Thyroid gland (tissue), 4 donors: ENCODE measurements around the gene MARCHF9. TPM values are rescaled to one million over a fixed set of nuclear protein-coding genes. Genes with fewer than 3 reads are reported as not detected.
A peak's percentile ranks its signal among the peaks of the same experiment; 100 is the strongest.

Experiments used
- DNase-seq, 2 donors: peaks; one replicate each; pipeline ENCODE4 v3.0.0-alpha.2; 2019
- H3K27ac ChIP-seq, 3 donors: fragments of 200-600 bp; sonication (generic); 1 replicate in 2 of 3; 2 replicates in 1 of 3; pipeline ENCODE4 v1.5.1; 2016 to 2019; ENCODE audit warnings: mild to moderate bottlenecking in 1 of 3, moderate library complexity in 1 of 3
- H3K27me3 ChIP-seq: fragments of 200-600 bp; sonication (generic); one replicate; pipeline ENCODE4 v1.5.1; 2019
- H3K36me3 ChIP-seq, 2 donors: fragments of 200-600 bp; sonication (generic); one replicate each; pipeline ENCODE4 v1.5.1; 2016 to 2019
- H3K4me1 ChIP-seq, 2 donors: fragments of 200-600 bp; sonication (generic); one replicate each; pipeline ENCODE4 v1.5.1; 2017 to 2019
- H3K4me3 ChIP-seq, 3 donors: fragments of 200-600 bp; sonication (generic); replicated peaks in 1 of 3; 1 replicate in 2 of 3; 2 replicates in 1 of 3; pipeline ENCODE4 v1.5.1; 2016; ENCODE audit warnings: mild to moderate bottlenecking in 1 of 3
- H3K9me3 ChIP-seq: fragments of 200-600 bp; sonication (generic); one replicate; pipeline ENCODE4 v1.5.1; 2017
- POLR2A ChIP-seq, 2 donors: fragments of 450-650 bp; IDR thresholded peaks; one replicate each; pipeline ENCODE4 v1.6.1; 2017; ENCODE audit warnings: antibody characterized with exemption in 2 of 2, mild to moderate bottlenecking in 2 of 2, moderate library complexity in 1 of 2
- WGBS, 2 donors: methylation state at CpG; one replicate each; pipeline ENCODE4 v1.1.5; 2017; 5-methylcytosine and 5-hydroxymethylcytosine counted together
- intact Hi-C: fragments of 100-400 bp; cut with DNase I; formaldehyde crosslinking; loops from one replicate; pipeline ENCODE4 v1.15.1; 2023
- total RNA-seq, 4 donors: library from RNA; depleted of rRNA; stranded (reverse); fragments of >200 nt; gene quantifications; one replicate each; pipeline ENCODE4 v1.2.3, GENCODE V29; 2016
- TF ChIP-seq, protein P1 (sequence below), 6 experiments: fragments of 200-600 bp in 3 of 6; fragments of 450-650 bp in 3 of 6; sonication (generic) in 3 of 6; IDR thresholded peaks; one replicate each; pipeline ENCODE4 v1.5.1; 2016 to 2019; ENCODE audit warnings: antibody characterized with exemption in 6 of 6, mild to moderate bottlenecking in 2 of 6, inconsistent platforms in 1 of 6, moderate library complexity in 1 of 6

MARCHF9 gene
- total RNA-seq, 4 donors from 2014 or later = 17.5 to 25.1 (median 21.4) TPM

DNA sequence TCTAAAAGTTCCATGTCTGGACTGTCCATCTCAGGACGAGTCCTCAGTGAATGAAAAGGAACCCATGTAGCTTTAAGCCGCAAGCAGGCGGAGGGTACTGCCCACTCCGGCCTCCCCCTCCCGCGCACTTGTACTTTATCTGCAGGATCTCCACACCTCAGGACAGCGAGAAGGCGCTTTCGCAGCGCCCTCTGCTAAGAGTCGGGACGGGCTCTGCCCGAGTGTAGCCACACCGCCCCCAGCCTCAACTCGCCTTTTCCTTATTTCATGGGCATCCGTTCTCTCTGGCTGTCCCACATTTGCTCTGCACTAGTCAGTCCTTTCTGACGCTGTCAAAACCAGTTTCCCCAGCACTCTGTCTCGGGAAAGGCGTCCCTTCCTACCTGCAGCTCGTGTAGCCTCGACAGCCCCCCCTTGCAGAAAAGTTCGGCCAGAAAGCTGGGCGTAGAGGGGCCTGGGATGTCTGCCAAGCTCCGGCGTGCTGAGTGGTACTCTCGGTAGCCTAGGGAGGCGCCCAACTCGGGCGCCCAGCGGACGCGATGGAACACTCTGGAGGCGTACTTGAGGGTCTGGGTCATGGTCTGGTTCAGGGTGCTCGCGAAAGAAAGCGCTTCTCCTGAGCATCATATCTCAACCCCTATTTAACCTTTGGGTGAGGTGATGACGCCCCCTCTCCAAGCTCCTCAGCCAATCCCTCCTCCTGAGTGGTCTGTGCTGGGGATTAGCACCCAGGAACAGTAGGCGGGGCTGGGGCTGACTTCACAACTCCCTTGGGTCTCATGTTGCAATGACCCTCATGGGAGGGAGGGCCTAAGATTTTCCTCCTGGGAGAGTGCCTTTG lies 11.8 kb downstream of the MARCHF9 start, which contains the start of gene CYP27B1:
CYP27B1 (minus strand) TSS at position 615 of the 841 bp plus-strand sequence; CDS start at position 578, 37 bp downstream.
- DNase-seq = peak; percentile 91 to 97
- 4 to 5% methylated on average over 34 of the region's 38 CpGs for WGBS, 2 donors
- H3K4me3 ChIP-seq = peak within 1 kb of the TSS; percentile 10 to 37 (median 18)
- H3K9me3 ChIP-seq = no peaks in the 10 kb centered on the region
- H3K4me1 ChIP-seq = peaks cover 36 to 52% of the 10 kb centered on the region in 2 donors
- intact Hi-C loops = no loop called here
- no peaks in the 10 kb centered on the region for H3K27me3 ChIP-seq
- peak in 1 of 2 donors; percentile 3 for TF ChIP-seq POLR2A (IDR thresholded peaks at IDR 0.05)
- TF ChIP-seq, protein P1, sequence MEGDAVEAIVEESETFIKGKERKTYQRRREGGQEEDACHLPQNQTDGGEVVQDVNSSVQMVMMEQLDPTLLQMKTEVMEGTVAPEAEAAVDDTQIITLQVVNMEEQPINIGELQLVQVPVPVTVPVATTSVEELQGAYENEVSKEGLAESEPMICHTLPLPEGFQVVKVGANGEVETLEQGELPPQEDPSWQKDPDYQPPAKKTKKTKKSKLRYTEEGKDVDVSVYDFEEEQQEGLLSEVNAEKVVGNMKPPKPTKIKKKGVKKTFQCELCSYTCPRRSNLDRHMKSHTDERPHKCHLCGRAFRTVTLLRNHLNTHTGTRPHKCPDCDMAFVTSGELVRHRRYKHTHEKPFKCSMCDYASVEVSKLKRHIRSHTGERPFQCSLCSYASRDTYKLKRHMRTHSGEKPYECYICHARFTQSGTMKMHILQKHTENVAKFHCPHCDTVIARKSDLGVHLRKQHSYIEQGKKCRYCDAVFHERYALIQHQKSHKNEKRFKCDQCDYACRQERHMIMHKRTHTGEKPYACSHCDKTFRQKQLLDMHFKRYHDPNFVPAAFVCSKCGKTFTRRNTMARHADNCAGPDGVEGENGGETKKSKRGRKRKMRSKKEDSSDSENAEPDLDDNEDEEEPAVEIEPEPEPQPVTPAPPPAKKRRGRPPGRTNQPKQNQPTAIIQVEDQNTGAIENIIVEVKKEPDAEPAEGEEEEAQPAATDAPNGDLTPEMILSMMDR (IDR thresholded peaks at IDR 0.05) = no peak
- H3K27ac ChIP-seq = peak within 1 kb of the TSS in 2 of 3 donors; percentile 27 to 49
- H3K36me3 ChIP-seq = no peaks in the 10 kb centered on the region

GRCh38 chr12:57767305-57767698 lies 12.4 kb downstream of the MARCHF9 start:
- Histone ChIP-seq H3K36me3 (no peaks in the 10 kb centered on the region), H3K9me3 (no peaks in the 10 kb centered on the region), H3K27me3 (no peaks in the 10 kb centered on the region), H3K4me1 (peaks cover 36 to 52% of the 10 kb centered on the region in 2 donors), H3K27ac (peak overlapping the region in 2 of 3 donors; percentile 24 to 27), H3K4me3 (no peak overlapping the region)
- no peak for TF ChIP-seq POLR2A (IDR thresholded peaks at IDR 0.05)
- TF ChIP-seq, protein P1 (IDR thresholded peaks at IDR 0.05) = no peak
- no peak for DNase-seq
- intact Hi-C loops = no loop called here

DNA sequence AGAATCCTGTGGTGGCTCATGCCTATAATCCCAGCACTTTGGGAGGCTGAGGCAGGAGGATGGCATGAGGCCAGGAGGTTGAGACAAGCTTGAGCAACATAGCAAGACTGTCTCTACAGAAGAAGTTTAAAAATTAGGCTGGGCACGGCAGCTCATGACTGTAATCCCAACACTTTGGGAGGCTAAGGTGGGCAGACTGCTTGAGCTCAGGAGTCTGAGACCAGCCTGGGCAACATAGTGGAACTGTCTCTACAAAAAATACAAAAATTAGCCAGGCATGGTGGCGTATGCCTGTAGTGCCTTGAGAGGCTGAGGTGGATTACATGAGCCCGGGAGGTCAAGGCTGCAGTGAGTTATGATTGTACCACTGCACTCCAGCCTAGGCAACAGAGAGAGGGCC lies 13.0 kb downstream of the MARCHF9 start:
- Histone ChIP-seq H3K27me3 (no peaks in the 10 kb centered on the region), H3K4me1 (peaks cover 37 to 52% of the 10 kb centered on the region in 2 donors), H3K9me3 (no peaks in the 10 kb centered on the region), H3K36me3 (no peaks in the 10 kb centered on the region), H3K4me3 (no peak overlapping the region), H3K27ac (peak overlapping the region in 2 of 3 donors; percentile 27 to 56)
- TF ChIP-seq POLR2A (IDR thresholded peaks at IDR 0.05) = no peak
- TF ChIP-seq, protein P1 (IDR thresholded peaks at IDR 0.05) = no peak
- peak; percentile 67 to 75 for DNase-seq
- WGBS, 2 donors = 42 to 54% methylated on average over 3 of the region's 3 CpGs
- intact Hi-C loops = no loop called here

DNA sequence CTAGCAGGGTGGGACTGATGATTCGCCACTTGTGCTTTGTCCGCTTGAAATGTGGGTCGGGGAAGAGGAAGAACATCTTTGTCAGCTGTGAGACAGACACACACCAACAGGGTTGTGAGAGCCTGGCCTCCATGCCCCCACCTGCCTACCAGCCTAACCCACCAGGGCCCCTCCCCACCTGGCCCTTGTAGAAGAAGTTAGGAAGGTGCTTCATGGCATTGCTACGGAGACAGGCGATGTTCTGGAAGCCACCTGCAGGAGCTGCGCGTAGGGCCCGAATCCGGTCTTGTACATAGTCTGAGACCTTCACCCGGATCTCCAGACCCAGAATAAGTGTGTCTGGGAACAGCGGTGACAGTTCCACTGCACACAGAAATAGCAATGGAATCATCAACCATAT lies 14.7 kb downstream of the MARCHF9 start:
- Histone ChIP-seq H3K4me1 (peaks cover 40 to 58% of the 10 kb centered on the region in 2 donors), H3K9me3 (no peaks in the 10 kb centered on the region), H3K27me3 (no peaks in the 10 kb centered on the region), H3K36me3 (no peaks in the 10 kb centered on the region), H3K4me3 (no peak overlapping the region), H3K27ac (no peak overlapping the region)
- DNase-seq = no peak
- intact Hi-C loops = no loop called here
- 94% methylated on average over 11 of the region's 11 CpGs for WGBS, 2 donors
- no peak for TF ChIP-seq POLR2A (IDR thresholded peaks at IDR 0.05)
- TF ChIP-seq, protein P1 (IDR thresholded peaks at IDR 0.05) = no peak

DNA sequence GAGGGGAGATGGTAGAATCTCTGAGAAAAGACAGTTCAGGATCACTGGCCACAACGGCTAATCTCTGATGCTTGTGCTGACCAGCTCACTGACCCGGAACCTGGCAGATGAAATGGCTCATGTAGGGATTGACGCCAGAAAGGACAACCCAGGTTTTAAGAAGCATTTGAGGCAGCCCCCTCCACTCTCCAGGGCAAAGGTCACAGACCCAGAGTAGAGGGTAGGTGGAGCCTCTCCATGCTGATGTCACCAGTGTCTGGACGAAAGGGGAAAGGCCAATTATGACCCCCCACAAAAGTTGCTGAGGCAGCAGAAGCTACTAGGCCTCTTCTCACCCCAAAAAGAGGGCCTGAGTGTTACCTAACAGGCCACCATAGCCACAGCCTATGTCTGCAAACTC lies 15.8 kb downstream of the MARCHF9 start:
- Histone ChIP-seq H3K27me3 (no peaks in the 10 kb centered on the region), H3K4me1 (peaks cover 30 to 47% of the 10 kb centered on the region in 2 donors), H3K9me3 (no peaks in the 10 kb centered on the region), H3K36me3 (no peaks in the 10 kb centered on the region), H3K27ac (no peak overlapping the region), H3K4me3 (no peak overlapping the region)
- no peak for TF ChIP-seq POLR2A (IDR thresholded peaks at IDR 0.05)
- TF ChIP-seq, protein P1 (IDR thresholded peaks at IDR 0.05) = no peak
- intact Hi-C loops = no loop called here
- WGBS, 2 donors = 66 to 69% methylated on average over 4 of the region's 4 CpGs
- no peak for DNase-seq
